Caco-2 (cell line): ENCODE results near the gene ST3GAL2. TPM values are rescaled to one million over a fixed set of nuclear protein-coding genes. Genes with fewer than 3 reads are reported as not detected.

Experiments used
- BruUV-seq: library from RNA; stranded (reverse); fragments of 400-500 nt; replicated peaks from 2 replicates; lab custom pipeline; 2021; lab: Mats Ljungman, UMichigan
- CTCF ChIA-PET: fragments of 300-600 bp; sonication (Branson Sonifier 250); formaldehyde crosslinking; loops from one replicate; lab custom pipeline; 2022; ENCODE audit warnings: antibody characterized with exemption; lab: Charles Lee
- POLR2A ChIA-PET: fragments of 300-600 bp; sonication (Branson Sonifier 250); formaldehyde crosslinking; loops from one replicate; lab custom pipeline; 2022; ENCODE audit warnings: antibody characterized with exemption; lab: Charles Lee
- DNase-seq, 2 experiments: peaks; one replicate each; pipeline versions ENCODE4 v3.0.0 to v3.0.0-alpha.2; 2020 to 2022
- H3K27me3 ChIP-seq: replicated peaks from 2 replicates; pipeline ENCODE4 v1.6.0; 2011; ENCODE audit warnings: low read length; ENCODE audit not compliant: control insufficient read depth, insufficient read depth
- H3K36me3 ChIP-seq: 2 replicates; pipeline ENCODE4 v1.5.1; 2011; ENCODE audit warnings: low read length; ENCODE audit not compliant: control insufficient read depth, insufficient read depth
- H3K4me1 ChIP-seq: fragments of 250-450 bp; sonication (Bioruptor Pico); 2 replicates; pipeline ENCODE4 v1.5.1; 2020; ENCODE audit warnings: mild to moderate bottlenecking
- H3K4me3 ChIP-seq: 2 replicates; pipeline ENCODE4 v1.5.1; 2011; ENCODE audit warnings: low read depth, mild to moderate bottlenecking, control low read depth, low read length
- H3K9me3 ChIP-seq: fragments of 250-450 bp; sonication (Bioruptor Pico); 2 replicates; pipeline ENCODE4 v1.5.1; 2020; ENCODE audit warnings: mild to moderate bottlenecking, moderate library complexity
- H3K27ac Mint-ChIP-seq: one replicate; pipeline ENCODE4 v1.8.0; 2022; ENCODE audit warnings: mixed read lengths; ENCODE audit not compliant: unreplicated experiment
- H3K27me3 Mint-ChIP-seq: one replicate; pipeline ENCODE4 v1.8.0; 2022; ENCODE audit warnings: mixed read lengths; ENCODE audit not compliant: insufficient read depth, unreplicated experiment
- H3K36me3 Mint-ChIP-seq: one replicate; pipeline ENCODE4 v1.8.0; 2022; ENCODE audit warnings: mild to moderate bottlenecking, mixed read lengths; ENCODE audit not compliant: insufficient read depth, unreplicated experiment
- H3K4me1 Mint-ChIP-seq: one replicate; pipeline ENCODE4 v1.8.0; 2022; ENCODE audit warnings: low read depth, mixed read lengths; ENCODE audit not compliant: unreplicated experiment
- H3K4me3 Mint-ChIP-seq: one replicate; pipeline ENCODE4 v1.8.0; 2022; ENCODE audit warnings: mild to moderate bottlenecking, moderate library complexity, mixed read lengths; ENCODE audit not compliant: unreplicated experiment
- H3K9me3 Mint-ChIP-seq: one replicate; pipeline ENCODE4 v1.8.0; 2022; ENCODE audit warnings: mixed read lengths; ENCODE audit not compliant: unreplicated experiment
- CTCF ChIP-seq, 2 experiments: fragments of 200-600 bp in 1 of 2; IDR thresholded peaks; 1 replicate in 1 of 2; 2 replicates in 1 of 2; pipeline versions ENCODE4 v1.5.1 to v1.8.0; 2011 to 2022; ENCODE audit warnings: antibody characterized with exemption in 1 of 2, control low read depth in 1 of 2, inconsistent platforms in 1 of 2, low read depth in 1 of 2, low read length in 1 of 2, mild to moderate bottlenecking in 1 of 2, moderate library complexity in 1 of 2; ENCODE audit not compliant: insufficient read depth in 1 of 2, severe bottlenecking in 1 of 2, unreplicated experiment in 1 of 2
- intact Hi-C: fragments of 100-400 bp; cut with micrococcal nuclease; formaldehyde crosslinking; loops from one replicate; pipeline ENCODE4 v1.10.0; 2022; ENCODE audit not compliant: unreplicated experiment
- total RNA-seq: library from RNA; stranded (reverse); gene quantifications from 2 replicates; pipeline ENCODE4 v1.2.3, GENCODE V29; 2022

Gene ST3GAL2
- total RNA-seq, 1 experiment from 2014 or later: 31.1 TPM

- H3K27ac Mint-ChIP-seq: no peak overlapping the region
- no TSS peak for BruUV-seq
- no peaks in the 10 kb centered on the region for H3K27me3 ChIP-seq
- H3K36me3 Mint-ChIP-seq: peaks cover 72% of the 10 kb centered on the region
- POLR2A ChIA-PET: no interaction called here
- CTCF ChIA-PET: interaction anchor here (1.1 to 1.4 kb wide), 3 partner anchors 15 to 142 kb away, joined by 3 to 4 read pairs (median 3); partner anchors contain the start of gene DDX19A
- TF ChIP-seq CTCF (IDR thresholded peaks at IDR 0.05; ENCODE audit: insufficient read depth in 1 of 2, low read depth in 1 of 2, low read length in 1 of 2, severe bottlenecking in 1 of 2, unreplicated experiment in 1 of 2): no peak
- H3K4me3 ChIP-seq: no peak overlapping the region
- peaks cover 6% of the 10 kb centered on the region for H3K4me1 Mint-ChIP-seq
- no peaks in the 10 kb centered on the region for H3K4me1 ChIP-seq
- intact Hi-C loops: no loop called here
- H3K9me3 Mint-ChIP-seq: no peaks in the 10 kb centered on the region
- H3K9me3 ChIP-seq: no peaks in the 10 kb centered on the region
- H3K27me3 Mint-ChIP-seq: no peaks in the 10 kb centered on the region
- no peak overlapping the region for H3K4me3 Mint-ChIP-seq
- H3K36me3 ChIP-seq: peaks cover 2% of the 10 kb centered on the region
- no peak for DNase-seq
Measured at GRCh38 chr16:70331091-70331490, 107.8 kb downstream of the ST3GAL2 start.

Other genes with a start within 250 kb of the ST3GAL2 start
- 33.6 and 34.6 TPM in 2 replicates for gene EXOSC6, start 187.2 kb downstream of the ST3GAL2 start, total RNA-seq
- gene AARS1, start 149.6 kb downstream of the ST3GAL2 start, total RNA-seq: 366 and 449 TPM in 2 replicates
- gene DDX19B, start 139.9 kb downstream of the ST3GAL2 start, total RNA-seq: 72.4 and 74.5 TPM in 2 replicates
- 62.0 and 72.5 TPM in 2 replicates for gene DDX19A, start 92.2 kb downstream of the ST3GAL2 start, total RNA-seq
- 25.5 and 27.9 TPM in 2 replicates for gene FCSK, start 15.5 kb upstream of the ST3GAL2 start, total RNA-seq
- gene COG4, start 84.5 kb upstream of the ST3GAL2 start, total RNA-seq: 88.5 and 90.3 TPM in 2 replicates
- gene SF3B3, start 84.7 kb upstream of the ST3GAL2 start, total RNA-seq: 387 and 439 TPM in 2 replicates
- gene IL34, start 207.5 kb upstream of the ST3GAL2 start, total RNA-seq: 0.49 and 0.50 TPM in 2 replicates
- gene MTSS2, start 247.0 kb upstream of the ST3GAL2 start, total RNA-seq: 45.5 and 64.1 TPM in 2 replicates